NCI-H146 (cell line): Measurements from ENCODE around the gene IGSF9B.

Experiments
- DNase-seq: peaks from one replicate; lab custom pipeline; 2025; lab: John Stamatoyannopoulos, UW

IGSF9B gene

GRCh38 chr11:133985981-133986944 lies 29.5 kb upstream of the IGSF9B start:
- DNase-seq: no peak

DNA sequence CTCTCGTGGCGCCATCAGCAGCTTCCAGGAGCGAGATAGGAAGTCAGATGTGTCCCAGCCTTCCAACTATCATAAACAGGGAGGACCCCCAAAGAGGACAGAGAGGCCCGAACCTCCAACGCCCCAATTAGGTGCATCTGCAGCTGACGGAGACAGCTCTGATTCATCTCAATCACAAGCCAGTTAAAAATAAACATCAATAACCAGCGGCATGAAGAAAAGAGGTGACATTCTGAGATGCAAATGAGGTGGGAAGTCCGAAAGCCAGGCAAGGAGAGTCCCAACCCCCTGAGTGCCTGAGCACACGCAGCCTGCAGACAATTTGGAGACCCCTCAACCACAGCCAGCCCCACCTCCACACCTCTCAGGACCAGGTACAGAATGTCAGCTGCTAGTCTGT lies 28.1 kb upstream of the IGSF9B start:
- no peak for DNase-seq

- no peak for DNase-seq
These were observed 27.0 kb upstream of the IGSF9B start for GRCh38 chr11:133983660-133984316.

DNA sequence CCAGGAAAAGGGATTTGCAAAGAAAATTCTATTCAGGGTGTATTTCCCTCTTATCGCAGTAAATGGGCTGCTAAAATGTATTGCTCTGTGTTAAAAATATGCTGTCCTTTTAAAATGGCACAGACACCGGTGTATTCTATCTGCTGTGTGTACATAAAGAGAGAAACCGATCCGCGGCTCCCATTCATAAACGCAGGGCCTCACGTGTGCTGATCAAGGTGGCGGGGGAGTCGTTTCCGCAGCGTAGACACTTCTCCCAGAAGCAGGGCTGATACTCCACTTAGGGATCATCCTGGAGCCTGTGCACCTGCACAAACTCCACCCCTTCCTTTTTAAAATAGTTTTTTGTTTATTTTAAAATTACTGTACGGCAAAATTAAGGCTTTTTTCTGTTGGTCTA lies 26.1 kb upstream of the IGSF9B start:
- peak; percentile 35 for DNase-seq

GRCh38 chr11:133982151-133982550 lies 25.4 kb upstream of the IGSF9B start:
- DNase-seq: no peak

DNA sequence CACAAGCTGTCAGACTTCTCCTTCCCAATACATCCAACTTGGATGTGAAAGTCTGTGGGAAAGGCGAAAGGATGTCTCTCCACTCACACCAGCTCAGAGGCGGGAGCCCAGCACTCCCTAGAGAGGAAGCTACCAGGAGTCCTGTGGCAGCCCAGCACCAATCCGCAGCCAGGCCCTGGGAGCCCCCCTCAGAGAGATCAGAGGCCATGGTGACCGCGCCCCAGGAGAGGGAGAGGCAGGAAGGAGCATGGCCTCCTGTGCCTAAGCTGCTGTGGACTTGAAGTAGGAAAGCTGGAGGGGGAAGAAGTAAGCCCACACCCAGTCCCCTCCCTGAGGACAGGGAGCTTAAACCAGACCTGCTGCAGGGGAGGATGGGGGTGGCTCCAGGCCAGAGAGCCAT lies 24.4 kb upstream of the IGSF9B start:
- DNase-seq: no peak

- DNase-seq: no peak
These were observed 23.9 kb upstream of the IGSF9B start for GRCh38 chr11:133980665-133981064.

DNA sequence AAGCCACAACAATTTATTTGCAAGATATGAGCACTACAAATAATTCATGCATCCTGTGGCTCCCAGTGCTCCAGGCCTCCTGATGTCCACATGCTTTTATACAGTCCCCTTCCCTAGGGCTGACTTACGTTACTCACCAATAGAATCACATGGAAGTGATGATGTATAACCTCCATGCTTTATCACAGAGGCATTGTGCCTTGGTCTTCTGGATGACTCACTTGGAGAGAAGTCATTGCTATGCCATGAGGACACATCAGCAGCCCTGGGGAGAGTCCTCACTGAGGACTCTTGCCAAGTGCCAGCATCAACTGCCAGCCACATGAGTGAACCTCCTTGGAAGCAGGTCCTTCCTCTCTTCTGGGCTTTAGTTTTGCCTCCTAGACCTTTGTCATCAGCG lies 22.0 kb upstream of the IGSF9B start:
- DNase-seq: no peak

GRCh38 chr11:133977067-133977677 lies 20.4 kb upstream of the IGSF9B start:
- DNase-seq: no peak

- DNase-seq: no peak
These were observed 18.7 kb upstream of the IGSF9B start for GRCh38 chr11:133975488-133975849.

GRCh38 chr11:133974836-133975487 lies 18.2 kb upstream of the IGSF9B start:
- no peak for DNase-seq

DNA sequence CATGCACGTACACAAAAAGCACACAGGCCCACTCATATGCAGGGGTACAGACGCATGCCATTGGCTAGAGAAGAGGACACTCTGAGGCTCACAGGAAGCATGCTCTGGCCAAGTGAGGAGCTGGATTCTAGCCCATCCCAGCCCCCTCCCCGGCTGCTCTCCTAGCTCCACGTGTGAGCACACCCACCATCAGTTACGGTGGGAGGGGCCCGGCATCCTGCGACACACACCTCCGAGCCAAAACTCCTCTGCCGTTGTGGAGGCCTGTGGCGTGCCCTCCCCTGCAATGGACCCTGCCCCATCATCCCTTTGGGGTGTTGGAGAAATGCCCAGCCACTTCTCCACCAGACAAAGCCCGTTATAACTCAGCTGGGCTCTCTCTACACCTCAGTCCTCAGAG lies 15.1 kb upstream of the IGSF9B start:
- DNase-seq: no peak

GRCh38 chr11:133969112-133969511 lies 12.3 kb upstream of the IGSF9B start:
- no peak for DNase-seq

- no peak for DNase-seq
These were observed 11.5 kb upstream of the IGSF9B start for GRCh38 chr11:133968300-133968699.

DNA sequence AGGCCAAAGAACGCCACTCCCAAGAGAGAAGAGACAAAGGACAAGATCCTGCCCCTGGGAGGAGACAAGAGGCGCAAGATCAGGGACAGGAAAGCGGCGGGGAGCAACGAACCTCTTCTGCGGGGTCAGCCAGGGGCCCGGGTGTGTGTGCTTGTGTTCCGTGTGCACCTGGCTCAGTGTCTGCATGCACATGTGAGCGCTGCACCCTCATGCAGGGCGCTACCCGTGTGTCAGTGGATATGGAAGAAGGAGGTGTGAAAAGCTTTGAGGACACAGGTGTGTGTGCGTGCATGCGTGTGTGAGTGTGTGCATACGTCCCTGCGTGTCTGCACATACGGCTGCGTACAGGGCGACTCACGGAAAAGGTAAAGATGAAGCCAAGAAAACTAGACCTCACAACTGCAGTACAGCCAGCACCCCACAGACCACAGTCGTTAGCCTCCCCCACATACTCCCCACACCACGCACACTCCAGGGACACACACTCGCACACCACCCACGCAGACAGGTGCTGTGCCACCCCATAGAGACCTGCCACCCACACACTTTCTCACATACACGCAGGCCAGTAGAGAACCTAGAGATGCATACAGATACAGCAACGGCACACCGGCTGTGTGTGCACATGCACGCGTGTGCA lies 11.0 kb upstream of the IGSF9B start:
- no peak for DNase-seq

DNA sequence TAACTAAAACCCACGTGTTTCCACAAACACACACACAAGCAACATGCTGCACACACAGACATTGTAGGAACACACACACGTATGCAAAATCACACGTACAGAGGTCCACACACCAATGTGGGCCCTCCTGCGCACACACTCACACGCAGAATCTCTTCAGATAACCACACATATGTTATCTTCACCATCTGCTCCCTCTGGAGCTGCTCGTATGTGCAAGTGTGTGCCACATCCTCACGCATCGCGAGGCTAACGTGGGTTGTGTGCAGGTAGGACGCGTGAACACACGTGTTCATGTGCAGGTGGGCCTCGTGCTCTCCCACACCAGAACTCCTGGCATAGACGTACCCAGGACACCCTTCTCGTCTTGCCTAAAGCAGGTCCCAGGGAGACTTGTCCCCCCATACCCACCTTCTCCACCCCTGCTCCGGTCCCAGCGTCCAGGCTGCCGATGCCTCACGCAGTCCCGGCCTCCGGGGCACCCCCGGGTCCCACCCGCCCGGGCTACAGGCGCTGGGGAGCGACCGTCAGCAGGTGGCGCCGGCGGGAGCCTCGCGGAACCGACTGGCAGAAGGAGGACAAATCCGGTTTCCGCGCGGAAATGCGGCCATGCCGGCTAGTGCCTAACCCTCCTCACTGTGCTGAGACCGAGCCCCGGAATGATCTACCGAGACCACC lies 10.3 kb upstream of the IGSF9B start:
- DNase-seq: peak; percentile 46

DNA sequence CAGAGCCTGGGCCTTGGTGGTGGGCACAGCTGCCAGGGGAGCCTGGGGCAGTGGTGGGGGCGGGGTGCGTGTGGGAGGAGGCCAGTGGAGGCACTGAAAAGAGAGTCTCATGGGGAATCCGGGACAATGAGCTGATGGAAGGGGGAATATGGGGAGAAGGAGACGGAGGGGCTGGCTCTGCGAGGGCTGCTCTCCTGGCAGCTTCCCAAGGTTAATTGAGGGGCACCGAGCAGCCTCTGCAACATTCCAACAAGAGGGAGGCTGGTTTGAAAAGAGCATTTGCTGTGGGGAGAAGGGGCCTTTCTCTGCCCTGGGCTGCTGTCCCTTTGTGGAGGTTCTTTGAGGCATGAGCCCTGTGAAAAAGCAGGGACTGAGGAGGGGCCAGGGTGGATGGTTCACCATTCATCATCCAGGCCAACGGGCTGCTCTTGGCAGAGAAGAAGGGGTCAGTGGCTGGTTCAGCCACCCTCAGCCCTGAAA lies 9.4 kb upstream of the IGSF9B start:
- no peak for DNase-seq

GRCh38 chr11:133965031-133965601 lies 8.3 kb upstream of the IGSF9B start:
- no peak for DNase-seq

DNA sequence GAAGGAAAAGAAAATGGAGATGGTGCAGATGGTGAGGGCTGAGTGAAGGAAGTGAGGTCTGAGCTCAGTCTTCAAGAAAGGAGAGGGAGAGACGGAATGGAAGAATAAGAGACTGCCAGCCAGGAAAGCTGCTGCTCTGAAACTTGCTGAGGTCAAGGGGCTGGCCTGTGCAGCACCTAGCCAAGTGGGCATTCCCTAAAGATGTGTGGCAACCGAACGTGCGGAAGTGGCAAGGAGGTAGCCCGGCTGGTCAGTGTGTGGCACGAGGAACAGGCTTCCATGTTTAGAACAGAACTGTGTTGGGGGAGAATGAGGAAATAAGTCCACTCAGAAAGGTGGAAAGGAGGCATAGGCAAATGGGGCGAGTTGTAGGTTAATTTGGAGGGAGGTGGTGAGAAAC lies 7.6 kb upstream of the IGSF9B start:
- DNase-seq: no peak

DNA sequence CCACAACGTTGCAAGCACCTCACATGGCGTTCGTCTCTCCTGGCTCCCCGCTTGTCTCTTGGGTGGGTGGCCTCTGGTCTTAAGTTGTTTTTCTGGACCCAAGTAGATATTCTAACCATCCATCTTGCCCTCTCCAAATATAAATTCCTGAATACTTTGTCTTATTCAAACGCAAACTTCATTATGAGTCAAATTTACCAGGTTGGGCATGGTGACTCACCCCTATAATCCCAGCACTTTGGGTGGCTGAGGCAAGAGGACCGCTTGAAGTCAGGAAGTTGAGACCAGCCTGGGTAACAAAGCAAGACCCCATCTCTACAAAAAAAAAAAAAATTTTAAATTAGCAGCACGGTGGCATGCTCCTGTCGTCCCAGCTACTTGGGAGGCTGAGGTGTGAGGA lies 5.1 kb upstream of the IGSF9B start:
- DNase-seq: no peak

DNA sequence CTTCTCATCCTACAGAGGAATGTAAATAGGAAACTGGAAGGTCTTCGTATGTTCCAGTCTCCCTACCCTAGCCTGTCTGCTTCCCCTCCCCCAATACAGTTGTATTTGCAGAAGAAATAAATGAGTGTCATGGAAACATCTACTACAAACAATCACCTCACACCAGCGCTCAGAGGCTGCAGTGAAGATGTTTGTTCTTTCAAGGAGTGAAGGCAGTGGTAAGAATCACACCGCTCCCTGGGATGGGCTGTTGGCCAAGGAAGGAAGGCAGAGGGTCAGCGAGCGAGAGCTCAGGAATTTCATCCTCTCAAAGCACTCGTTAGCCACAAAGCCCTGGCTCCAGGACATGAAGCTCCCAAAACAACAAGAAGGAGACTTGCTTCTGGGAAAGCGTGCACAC lies 1.1 kb upstream of the IGSF9B start:
- DNase-seq: no peak
